ENCODE data around the gene PLET1. TPM values are rescaled to one million over a fixed set of nuclear protein-coding genes. Genes with fewer than 3 reads are reported as not detected.

The PLET1 gene
- total and polyA plus RNA-seq, 4 donors, result not detected

DNA sequence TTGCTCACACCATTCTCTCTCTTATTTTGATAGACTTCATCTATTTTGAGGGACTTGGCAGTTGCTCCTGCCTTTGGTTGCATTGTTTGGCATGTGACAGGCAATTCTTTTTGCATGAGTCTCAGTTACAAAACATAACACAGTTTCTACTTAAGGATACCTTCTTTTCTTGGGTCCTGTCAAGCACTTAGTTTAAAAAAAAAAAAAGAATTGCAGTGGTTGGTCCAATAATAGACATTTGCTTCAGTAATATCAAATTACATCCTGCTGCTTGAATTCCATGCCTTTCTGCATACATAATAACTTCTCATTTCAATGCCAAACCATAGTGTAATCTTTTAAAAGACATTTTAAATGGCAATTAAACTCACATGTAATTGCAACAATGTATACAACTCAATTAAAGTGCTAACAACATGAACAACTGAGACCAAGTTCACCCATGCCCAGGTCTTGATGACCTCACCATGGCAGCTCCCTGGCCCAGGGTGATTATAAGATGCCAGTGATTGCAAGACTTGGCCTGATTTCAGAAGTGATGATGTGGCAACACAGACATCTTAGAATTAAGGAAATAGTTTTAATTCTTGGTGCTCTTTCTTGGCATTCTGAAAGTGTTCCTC lies 32.2 kb upstream of the PLET1 start:
- DNase-seq (ENCODE audit: low spot score), result no peak
- TF ChIP-seq FOXA1 (IDR thresholded peaks at IDR 0.05), result no peak
- TF ChIP-seq YY1 (IDR thresholded peaks at IDR 0.05), result no peak
- TF ChIP-seq RXRA (IDR thresholded peaks at IDR 0.05), result no peak
- no peak for TF ChIP-seq SP1 (IDR thresholded peaks at IDR 0.05)
- TF ChIP-seq, protein P1, sequence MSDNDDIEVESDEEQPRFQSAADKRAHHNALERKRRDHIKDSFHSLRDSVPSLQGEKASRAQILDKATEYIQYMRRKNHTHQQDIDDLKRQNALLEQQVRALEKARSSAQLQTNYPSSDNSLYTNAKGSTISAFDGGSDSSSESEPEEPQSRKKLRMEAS (IDR thresholded peaks at IDR 0.05), result no peak
- TF ChIP-seq, protein P2, sequence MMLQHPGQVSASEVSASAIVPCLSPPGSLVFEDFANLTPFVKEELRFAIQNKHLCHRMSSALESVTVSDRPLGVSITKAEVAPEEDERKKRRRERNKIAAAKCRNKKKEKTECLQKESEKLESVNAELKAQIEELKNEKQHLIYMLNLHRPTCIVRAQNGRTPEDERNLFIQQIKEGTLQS (IDR thresholded peaks at IDR 0.05), result no peak
- no peak for TF ChIP-seq EGR1 (IDR thresholded peaks at IDR 0.05; ENCODE audit: low read depth in 2 of 2)
- TF ChIP-seq, protein P3, sequence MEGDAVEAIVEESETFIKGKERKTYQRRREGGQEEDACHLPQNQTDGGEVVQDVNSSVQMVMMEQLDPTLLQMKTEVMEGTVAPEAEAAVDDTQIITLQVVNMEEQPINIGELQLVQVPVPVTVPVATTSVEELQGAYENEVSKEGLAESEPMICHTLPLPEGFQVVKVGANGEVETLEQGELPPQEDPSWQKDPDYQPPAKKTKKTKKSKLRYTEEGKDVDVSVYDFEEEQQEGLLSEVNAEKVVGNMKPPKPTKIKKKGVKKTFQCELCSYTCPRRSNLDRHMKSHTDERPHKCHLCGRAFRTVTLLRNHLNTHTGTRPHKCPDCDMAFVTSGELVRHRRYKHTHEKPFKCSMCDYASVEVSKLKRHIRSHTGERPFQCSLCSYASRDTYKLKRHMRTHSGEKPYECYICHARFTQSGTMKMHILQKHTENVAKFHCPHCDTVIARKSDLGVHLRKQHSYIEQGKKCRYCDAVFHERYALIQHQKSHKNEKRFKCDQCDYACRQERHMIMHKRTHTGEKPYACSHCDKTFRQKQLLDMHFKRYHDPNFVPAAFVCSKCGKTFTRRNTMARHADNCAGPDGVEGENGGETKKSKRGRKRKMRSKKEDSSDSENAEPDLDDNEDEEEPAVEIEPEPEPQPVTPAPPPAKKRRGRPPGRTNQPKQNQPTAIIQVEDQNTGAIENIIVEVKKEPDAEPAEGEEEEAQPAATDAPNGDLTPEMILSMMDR (IDR thresholded peaks at IDR 0.05; ENCODE audit: low read depth, low read length, missing input control), result no peak
- TF ChIP-seq, protein P4, sequence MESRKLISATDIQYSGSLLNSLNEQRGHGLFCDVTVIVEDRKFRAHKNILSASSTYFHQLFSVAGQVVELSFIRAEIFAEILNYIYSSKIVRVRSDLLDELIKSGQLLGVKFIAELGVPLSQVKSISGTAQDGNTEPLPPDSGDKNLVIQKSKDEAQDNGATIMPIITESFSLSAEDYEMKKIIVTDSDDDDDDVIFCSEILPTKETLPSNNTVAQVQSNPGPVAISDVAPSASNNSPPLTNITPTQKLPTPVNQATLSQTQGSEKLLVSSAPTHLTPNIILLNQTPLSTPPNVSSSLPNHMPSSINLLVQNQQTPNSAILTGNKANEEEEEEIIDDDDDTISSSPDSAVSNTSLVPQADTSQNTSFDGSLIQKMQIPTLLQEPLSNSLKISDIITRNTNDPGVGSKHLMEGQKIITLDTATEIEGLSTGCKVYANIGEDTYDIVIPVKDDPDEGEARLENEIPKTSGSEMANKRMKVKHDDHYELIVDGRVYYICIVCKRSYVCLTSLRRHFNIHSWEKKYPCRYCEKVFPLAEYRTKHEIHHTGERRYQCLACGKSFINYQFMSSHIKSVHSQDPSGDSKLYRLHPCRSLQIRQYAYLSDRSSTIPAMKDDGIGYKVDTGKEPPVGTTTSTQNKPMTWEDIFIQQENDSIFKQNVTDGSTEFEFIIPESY (IDR thresholded peaks at IDR 0.05), result no peak
- no peaks in the 10 kb centered on the region for H3K9me3 ChIP-seq (ENCODE audit: control insufficient read depth in 4 of 4, low read length in 3 of 4)
- peaks cover 3 to 12% (median 8%) of the 10 kb centered on the region in 4 donors for H3K4me1 ChIP-seq (ENCODE audit: control insufficient read depth in 4 of 4, insufficient read depth in 4 of 4, low read length in 3 of 4)
- H3K36me3 ChIP-seq (ENCODE audit: control insufficient read depth in 4 of 4, insufficient read depth in 3 of 4, low read depth in 1 of 4, low read length in 3 of 4), result no peaks in the 10 kb centered on the region
- no peak overlapping the region for H3K4me3 ChIP-seq (ENCODE audit: low read depth in 1 of 3, low read length in 3 of 3)
- H3K9ac ChIP-seq (ENCODE audit: low read depth in 1 of 2, low read length in 2 of 2), result no peak overlapping the region
- H3K27ac ChIP-seq (ENCODE audit: low read depth in 1 of 2, low read length in 2 of 2), result no peak overlapping the region
- no peaks in the 10 kb centered on the region for H3K27me3 ChIP-seq (ENCODE audit: control insufficient read depth in 4 of 4, insufficient read depth in 4 of 4, low read length in 3 of 4)

DNA sequence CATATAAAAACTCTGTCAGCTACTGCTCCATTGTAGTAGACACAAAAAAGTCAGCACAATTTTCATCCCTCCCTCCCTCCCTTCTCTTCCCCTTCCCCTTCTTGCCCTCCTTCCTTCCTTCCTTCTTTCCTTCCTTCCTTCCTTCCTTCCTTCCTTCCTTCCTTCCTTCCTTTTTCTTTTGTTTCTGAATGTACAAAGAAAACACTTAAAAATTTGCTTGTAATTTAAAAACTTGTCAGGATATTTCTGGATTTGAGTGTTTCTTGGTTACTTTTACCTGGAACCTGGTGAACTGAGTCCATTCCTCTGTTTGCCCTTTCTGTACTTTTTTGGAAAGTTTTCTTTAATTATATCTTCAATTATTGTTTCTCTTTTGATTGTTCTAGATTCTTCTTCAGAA lies 31.5 kb upstream of the PLET1 start:
- Histone ChIP-seq H3K9me3 (ENCODE audit: control insufficient read depth in 4 of 4, low read length in 3 of 4) (no peaks in the 10 kb centered on the region), H3K27ac (ENCODE audit: low read depth in 1 of 2, low read length in 2 of 2) (no peak overlapping the region), H3K4me3 (ENCODE audit: low read depth in 1 of 3, low read length in 3 of 3) (no peak overlapping the region), H3K36me3 (ENCODE audit: control insufficient read depth in 4 of 4, insufficient read depth in 3 of 4, low read depth in 1 of 4, low read length in 3 of 4) (no peaks in the 10 kb centered on the region), H3K4me1 (ENCODE audit: control insufficient read depth in 4 of 4, insufficient read depth in 4 of 4, low read length in 3 of 4) (peaks cover 3 to 12% (median 8%) of the 10 kb centered on the region in 4 donors), H3K9ac (ENCODE audit: low read depth in 1 of 2, low read length in 2 of 2) (no peak overlapping the region), H3K27me3 (ENCODE audit: control insufficient read depth in 4 of 4, insufficient read depth in 4 of 4, low read length in 3 of 4) (no peaks in the 10 kb centered on the region)
- TF ChIP-seq RXRA (IDR thresholded peaks at IDR 0.05) (no peak), GABPA (IDR thresholded peaks at IDR 0.05 in 1 of 2, conservative IDR thresholded peaks at IDR 0.05 in 1 of 2) (no peak), FOXA1 (IDR thresholded peaks at IDR 0.05) (no peak), JUND (IDR thresholded peaks at IDR 0.05) (no peak), HNF4A (conservative IDR thresholded peaks at IDR 0.05) (no peak), SP1 (IDR thresholded peaks at IDR 0.05) (no peak), YY1 (IDR thresholded peaks at IDR 0.05) (no peak), RAD21 (IDR thresholded peaks at IDR 0.05) (no peak), EGR1 (IDR thresholded peaks at IDR 0.05; ENCODE audit: low read depth in 2 of 2) (no peak), NR2F2 (IDR thresholded peaks at IDR 0.05) (no peak), TAF1 (conservative IDR thresholded peaks at IDR 0.05) (no peak), HNF4G (IDR thresholded peaks at IDR 0.05) (no peak), FOXA2 (IDR thresholded peaks at IDR 0.05) (no peak)
- TF ChIP-seq, protein P2 (IDR thresholded peaks at IDR 0.05), result no peak
- TF ChIP-seq, protein P5, sequence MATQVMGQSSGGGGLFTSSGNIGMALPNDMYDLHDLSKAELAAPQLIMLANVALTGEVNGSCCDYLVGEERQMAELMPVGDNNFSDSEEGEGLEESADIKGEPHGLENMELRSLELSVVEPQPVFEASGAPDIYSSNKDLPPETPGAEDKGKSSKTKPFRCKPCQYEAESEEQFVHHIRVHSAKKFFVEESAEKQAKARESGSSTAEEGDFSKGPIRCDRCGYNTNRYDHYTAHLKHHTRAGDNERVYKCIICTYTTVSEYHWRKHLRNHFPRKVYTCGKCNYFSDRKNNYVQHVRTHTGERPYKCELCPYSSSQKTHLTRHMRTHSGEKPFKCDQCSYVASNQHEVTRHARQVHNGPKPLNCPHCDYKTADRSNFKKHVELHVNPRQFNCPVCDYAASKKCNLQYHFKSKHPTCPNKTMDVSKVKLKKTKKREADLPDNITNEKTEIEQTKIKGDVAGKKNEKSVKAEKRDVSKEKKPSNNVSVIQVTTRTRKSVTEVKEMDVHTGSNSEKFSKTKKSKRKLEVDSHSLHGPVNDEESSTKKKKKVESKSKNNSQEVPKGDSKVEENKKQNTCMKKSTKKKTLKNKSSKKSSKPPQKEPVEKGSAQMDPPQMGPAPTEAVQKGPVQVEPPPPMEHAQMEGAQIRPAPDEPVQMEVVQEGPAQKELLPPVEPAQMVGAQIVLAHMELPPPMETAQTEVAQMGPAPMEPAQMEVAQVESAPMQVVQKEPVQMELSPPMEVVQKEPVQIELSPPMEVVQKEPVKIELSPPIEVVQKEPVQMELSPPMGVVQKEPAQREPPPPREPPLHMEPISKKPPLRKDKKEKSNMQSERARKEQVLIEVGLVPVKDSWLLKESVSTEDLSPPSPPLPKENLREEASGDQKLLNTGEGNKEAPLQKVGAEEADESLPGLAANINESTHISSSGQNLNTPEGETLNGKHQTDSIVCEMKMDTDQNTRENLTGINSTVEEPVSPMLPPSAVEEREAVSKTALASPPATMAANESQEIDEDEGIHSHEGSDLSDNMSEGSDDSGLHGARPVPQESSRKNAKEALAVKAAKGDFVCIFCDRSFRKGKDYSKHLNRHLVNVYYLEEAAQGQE (IDR thresholded peaks at IDR 0.05), result no peak
- TF ChIP-seq, protein P4 (IDR thresholded peaks at IDR 0.05), result no peak
- TF ChIP-seq, protein P1 (IDR thresholded peaks at IDR 0.05), result no peak
- TF ChIP-seq, protein P3 (IDR thresholded peaks at IDR 0.05; ENCODE audit: low read depth, low read length, missing input control), result no peak
- DNase-seq (ENCODE audit: low spot score), result no peak
